B cell (primary cell): Measurements from ENCODE around the gene ZNF79. TPM values are rescaled to one million over a fixed set of nuclear protein-coding genes. Genes with fewer than 3 reads are reported as not detected.
A peak's percentile ranks its signal among the peaks of the same experiment; 100 is the strongest.

Source experiments
- ATAC-seq: fragments of 200-7000 bp; cut with Tn5 transposase; one replicate; pipeline ENCODE4 v1.10.0; 2021; ENCODE audit warnings: low read depth, mild to moderate bottlenecking, moderate number of reproducible peaks, moderate library complexity
- CTCF ChIA-PET: fragments of 350-600 bp; sonication (Branson Sonifier 250); formaldehyde crosslinking; loops from one replicate; lab custom pipeline; 2021; ENCODE audit warnings: antibody characterized with exemption, inconsistent platforms; lab: Charles Lee
- POLR2A ChIA-PET: fragments of 350-600 bp; sonication (Branson Sonifier 250); formaldehyde crosslinking; loops from one replicate; lab custom pipeline; 2021; ENCODE audit warnings: antibody characterized with exemption; lab: Charles Lee
- DNase-seq: peaks from one replicate; pipeline ENCODE4 v3.0.0; 2013
- H2AFZ ChIP-seq: 2 replicates; pipeline ENCODE4 v1.6.1; 2012; ENCODE audit warnings: mild to moderate bottlenecking, low read depth, low read length; ENCODE audit not compliant: insufficient read depth, poor library complexity, severe bottlenecking
- H3K27ac ChIP-seq, 2 donors: 1 replicate in 1 of 2; 2 replicates in 1 of 2; pipeline ENCODE4 v1.5.1; 2012 to 2013; ENCODE audit warnings: low read length in 2 of 2, mild to moderate bottlenecking in 2 of 2, moderate library complexity in 1 of 2
- H3K27me3 ChIP-seq, 4 experiments: fragments of 200-600 bp in 1 of 4; sonication (generic) in 1 of 4; replicated peaks in 1 of 4; 1 replicate in 2 of 4; 2 replicates in 2 of 4; pipeline versions ENCODE4 v1.6.1 to v1.7.0; 2013 to 2016; ENCODE audit warnings: low read length in 3 of 4, mild to moderate bottlenecking in 2 of 4, mixed read lengths in 1 of 4, moderate library complexity in 1 of 4; ENCODE audit not compliant: insufficient read depth in 4 of 4, control insufficient read depth in 3 of 4; ENCODE audit errors: control extremely low read depth in 1 of 4
- H3K36me3 ChIP-seq, 2 experiments: replicated peaks in 1 of 2; 1 replicate in 1 of 2; 2 replicates in 1 of 2; pipeline versions ENCODE4 v1.6.1 to v1.7.1; 2013; ENCODE audit warnings: low read length in 1 of 2; ENCODE audit not compliant: insufficient read depth in 2 of 2, control insufficient read depth in 1 of 2; ENCODE audit errors: control extremely low read depth in 1 of 2, extremely low read depth in 1 of 2
- H3K4me1 ChIP-seq, 2 donors: fragments of 200-600 bp in 1 of 2; sonication (generic) in 1 of 2; 1 replicate in 1 of 2; 2 replicates in 1 of 2; pipeline versions ENCODE4 v1.5.1 to v1.6.1; 2013 to 2017; ENCODE audit warnings: low read length in 2 of 2; ENCODE audit not compliant: control insufficient read depth in 2 of 2, insufficient read depth in 2 of 2
- H3K4me2 ChIP-seq: replicated peaks from 2 replicates; pipeline ENCODE3; 2012; ENCODE audit warnings: mild to moderate bottlenecking, low read depth, low read length; ENCODE audit not compliant: poor library complexity, severe bottlenecking
- H3K4me3 ChIP-seq, 5 experiments: fragments of 200-600 bp in 1 of 5; sonication (generic) in 1 of 5; 1 replicate in 3 of 5; 2 replicates in 2 of 5; pipeline versions ENCODE4 v1.5.1 to v1.7.0; 2011 to 2016; ENCODE audit warnings: low read length in 4 of 5, mild to moderate bottlenecking in 4 of 5, low read depth in 2 of 5, control low read depth in 1 of 5, moderate library complexity in 1 of 5; ENCODE audit not compliant: insufficient read depth in 1 of 5; ENCODE audit errors: control extremely low read depth in 1 of 5, extremely low read depth in 1 of 5
- H3K79me2 ChIP-seq: fragments of 200-600 bp; sonication (generic); one replicate; pipeline ENCODE4 v1.6.0; 2016; ENCODE audit warnings: low read length; ENCODE audit not compliant: control insufficient read depth, insufficient read depth
- H3K9ac ChIP-seq: fragments of 200-600 bp; sonication (generic); 2 replicates; pipeline ENCODE4 v1.6.1; 2017; ENCODE audit warnings: mild to moderate bottlenecking, low read length, moderate library complexity
- H3K9me3 ChIP-seq, 3 donors: one replicate each; pipeline versions ENCODE4 v1.6.1 to v1.7.1; 2013; ENCODE audit warnings: low read length in 2 of 3; ENCODE audit not compliant: control insufficient read depth in 2 of 3, insufficient read depth in 1 of 3; ENCODE audit errors: control extremely low read depth in 1 of 3
- H4K20me1 ChIP-seq: 2 replicates; pipeline ENCODE4 v1.6.0; 2012; ENCODE audit warnings: mild to moderate bottlenecking, low read length; ENCODE audit not compliant: insufficient read depth, control insufficient read depth, poor library complexity, severe bottlenecking
- H3K27ac Mint-ChIP-seq: one replicate; pipeline ENCODE4 v1.8.0; 2021; ENCODE audit warnings: mixed read lengths
- H3K27me3 Mint-ChIP-seq: one replicate; pipeline ENCODE4 v1.8.0; 2021; ENCODE audit warnings: mixed read lengths
- H3K4me1 Mint-ChIP-seq: one replicate; pipeline ENCODE4 v1.8.0; 2021; ENCODE audit warnings: mixed read lengths
- H3K4me3 Mint-ChIP-seq: one replicate; pipeline ENCODE4 v1.8.0; 2021; ENCODE audit warnings: mixed read lengths
- H3K9me3 Mint-ChIP-seq: one replicate; pipeline ENCODE4 v1.8.0; 2022; ENCODE audit warnings: mixed read lengths; ENCODE audit not compliant: insufficient read depth
- CTCF ChIP-seq: fragments of 200-600 bp; IDR thresholded peaks from one replicate; pipeline ENCODE4 v1.8.0; 2022; ENCODE audit warnings: antibody characterized with exemption, mild to moderate bottlenecking
- EZH2 ChIP-seq: IDR thresholded peaks from 2 replicates; pipeline ENCODE4 v1.6.1; 2012; ENCODE audit warnings: borderline replicate concordance, low read depth, mild to moderate bottlenecking, moderate library complexity, low read length; ENCODE audit not compliant: insufficient read depth, poor library complexity, severe bottlenecking
- WGBS: methylation state at CpG from one replicate; pipeline ENCODE4 v1.1.5; 2013; ENCODE audit warnings: missing lambda C conversion rate; ENCODE audit not compliant: insufficient coverage; 5-methylcytosine and 5-hydroxymethylcytosine counted together
- intact Hi-C: fragments of 100-400 bp; cut with micrococcal nuclease; formaldehyde crosslinking; loops from one replicate; pipeline ENCODE4 v1.10.0; 2022
- polyA plus RNA-seq: library from polyadenylated mRNA; depleted of rRNA; stranded (reverse); fragments of >200 nt; gene quantifications from 2 replicates; pipeline ENCODE4 v1.2.3, GENCODE V29; 2012
- total RNA-seq, 2 donors: library from RNA; stranded (reverse); fragments of 120-200 nt in 1 of 2; gene quantifications; 1 replicate in 1 of 2; 2 replicates in 1 of 2; pipeline versions ENCODE4 v1.2.3 to v1.2.4, GENCODE V29; 2013 to 2022

ZNF79 gene
- total and polyA plus RNA-seq, 2 donors (not counting 1 experiment from before 2014, with no cell fraction given), result 4.8 to 16.1 TPM

- intact Hi-C loops, result no loop called here
- TF ChIP-seq EZH2, result no peak
- no peak for TF ChIP-seq CTCF
- ATAC-seq (no peak), DNase-seq (peak; percentile 2)
- Histone ChIP-seq H3K4me3 (no peak overlapping the region), H4K20me1 (no peaks in the 10 kb centered on the region), H3K27me3 (no peaks in the 10 kb centered on the region), H2AFZ (no peak overlapping the region), H3K27ac (no peak overlapping the region), H3K79me2 (no peaks in the 10 kb centered on the region), H3K9ac (no peak overlapping the region), H3K36me3 (peaks cover 0 to 45% of the 10 kb centered on the region in 2 experiments), H3K4me1 (no peaks in the 10 kb centered on the region), H3K9me3 (no peaks in the 10 kb centered on the region), H3K4me2 (no peak overlapping the region)
- ChIA-PET CTCF (no interaction called here), POLR2A (no interaction called here)
- no peak overlapping the region for H3K27ac Mint-ChIP-seq
- no peak overlapping the region for H3K4me3 Mint-ChIP-seq
- 98% methylated on average over 12 of the region's 14 CpGs for WGBS
- H3K4me1 Mint-ChIP-seq, result no peaks in the 10 kb centered on the region
- H3K9me3 Mint-ChIP-seq, result no peaks in the 10 kb centered on the region
- H3K27me3 Mint-ChIP-seq, result no peaks in the 10 kb centered on the region
Measured at GRCh38 chr9:127467621-127468020, 43.4 kb downstream of the ZNF79 start.

- intact Hi-C loops, result no loop called here
- ATAC-seq, result no peak
- Histone ChIP-seq H3K36me3 (peaks cover 0 to 32% of the 10 kb centered on the region in 2 experiments), H3K4me1 (no peaks in the 10 kb centered on the region), H3K79me2 (no peaks in the 10 kb centered on the region), H3K27me3 (no peaks in the 10 kb centered on the region), H3K9me3 (no peaks in the 10 kb centered on the region), H3K4me3 (no peak overlapping the region), H3K9ac (no peak overlapping the region), H2AFZ (no peak overlapping the region), H3K27ac (no peak overlapping the region), H4K20me1 (no peaks in the 10 kb centered on the region), H3K4me2 (no peak overlapping the region)
- ChIA-PET POLR2A (no interaction called here), CTCF (no interaction called here)
- no peak overlapping the region for H3K27ac Mint-ChIP-seq
- no peak for TF ChIP-seq CTCF
- TF ChIP-seq EZH2, result no peak
- H3K4me3 Mint-ChIP-seq, result no peak overlapping the region
- DNase-seq, result no peak
- no peaks in the 10 kb centered on the region for H3K27me3 Mint-ChIP-seq
- H3K4me1 Mint-ChIP-seq, result no peaks in the 10 kb centered on the region
- WGBS, result 100% methylated on average over 1 of the region's 3 CpGs
- no peaks in the 10 kb centered on the region for H3K9me3 Mint-ChIP-seq
Measured at GRCh38 chr9:127470662-127471061, 46.5 kb downstream of the ZNF79 start.
